Epidermal melanocyte (primary cell): ENCODE results near the gene PTPRD.
"Not testable (repeated sequence)": the region's sequence is repeated elsewhere in the genome, so short reads cannot be mapped to it uniquely, and the experiment has no call there.

Experiments
- DNase-seq: peaks from one replicate; pipeline ENCODE4 v3.0.0; 2011; ENCODE audit warnings: low spot score; ENCODE audit not compliant: insufficient read length

PTPRD gene

DNA sequence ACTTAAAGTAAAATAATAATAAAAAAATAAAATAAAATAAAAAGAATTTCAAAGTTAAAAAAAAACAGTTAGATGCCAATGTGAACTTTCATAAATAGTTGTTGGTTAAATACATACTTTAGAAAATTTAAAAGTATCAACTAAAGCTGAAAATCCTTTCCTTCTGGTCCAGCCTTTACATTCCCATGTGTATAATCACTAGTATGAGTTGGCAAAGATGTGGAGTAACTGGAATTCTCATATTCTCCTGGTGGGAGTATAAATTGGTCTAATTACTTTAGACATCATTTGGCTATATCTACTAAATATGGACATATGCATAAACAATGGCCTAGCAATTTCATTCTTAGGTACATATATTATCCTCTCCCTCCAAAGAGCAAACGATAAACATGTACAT, 619.9 kb downstream of the PTPRD start:
- DNase-seq: no peak

GRCh38 chr9:9973062-9973461, 639.7 kb downstream of the PTPRD start:
- no peak for DNase-seq

DNA sequence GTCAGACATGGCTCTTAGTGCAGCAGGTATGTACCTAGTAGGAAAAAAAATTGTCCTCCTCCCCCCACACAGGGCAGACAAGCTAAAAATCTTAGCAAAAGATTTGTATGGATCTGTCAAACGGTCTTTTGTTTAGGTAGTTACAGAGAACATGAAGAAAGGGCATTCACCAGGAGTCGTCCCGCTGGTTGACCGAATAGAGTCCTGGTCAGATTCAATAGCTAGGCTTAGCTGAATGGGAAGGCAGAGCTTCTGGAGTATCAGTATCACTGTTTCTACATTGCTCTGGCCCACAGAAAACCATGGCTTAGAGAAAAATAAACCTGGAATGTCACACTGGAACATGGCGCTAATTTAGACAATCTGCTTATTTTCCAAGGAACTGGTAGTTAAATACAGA, 642.3 kb downstream of the PTPRD start:
- DNase-seq: no peak

DNA sequence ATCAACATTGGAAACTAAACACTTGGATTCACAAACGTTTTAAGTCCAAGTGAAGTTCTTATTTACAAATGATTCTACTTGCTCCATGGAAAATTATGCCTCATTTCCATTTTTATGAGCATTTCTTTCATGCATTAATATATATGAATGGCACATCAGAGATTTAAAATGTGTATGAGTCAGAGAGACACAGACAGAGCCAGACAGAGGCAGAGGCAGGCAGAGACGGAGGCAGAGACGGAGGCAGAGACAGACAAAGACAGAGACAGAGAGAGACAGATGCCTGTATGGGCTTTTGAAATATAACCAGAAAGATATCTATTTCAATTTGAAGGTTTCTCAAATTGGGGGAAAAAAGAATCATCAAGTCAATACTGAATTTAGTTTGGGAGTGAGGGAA, 649.0 kb downstream of the PTPRD start:
- DNase-seq: no peak

DNA sequence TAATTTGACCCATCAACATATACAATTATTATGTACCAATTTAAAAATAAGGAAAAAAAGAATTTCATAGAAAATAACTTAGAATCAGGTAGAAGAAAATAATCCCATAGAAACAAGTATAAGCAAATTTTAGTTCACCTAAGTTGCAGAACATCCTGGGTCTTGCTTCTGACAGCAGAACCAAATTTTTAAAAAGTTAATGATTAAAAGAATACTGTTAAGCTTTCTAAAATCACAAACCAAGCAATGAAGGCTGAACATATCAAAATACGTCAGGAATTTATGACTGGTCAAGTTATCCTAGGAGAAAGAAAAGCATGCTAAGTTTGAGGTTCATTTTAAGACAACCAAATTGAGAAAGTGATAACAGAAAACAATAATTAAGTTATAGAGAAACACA, 650.9 kb downstream of the PTPRD start:
- no peak for DNase-seq

DNA sequence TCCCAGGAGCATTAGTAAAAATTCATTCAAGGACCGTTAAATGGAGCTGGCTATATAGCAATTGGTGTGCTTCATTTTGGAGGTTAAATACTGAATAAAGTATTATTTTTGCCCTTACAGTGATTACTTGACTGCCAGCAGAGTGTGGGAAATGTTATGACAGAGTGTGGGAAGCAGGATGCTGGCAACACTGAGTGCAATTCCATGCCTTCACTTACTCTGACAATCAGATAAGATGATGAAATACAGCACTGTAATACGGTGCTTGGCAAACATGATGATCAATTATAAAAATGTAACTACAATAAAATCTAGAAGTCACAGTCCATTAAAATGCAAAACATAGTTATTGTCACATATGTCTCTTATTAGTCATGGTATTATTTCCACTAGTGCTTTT, 651.3 kb downstream of the PTPRD start:
- DNase-seq: no peak

GRCh38 chr9:9951556-9952160, 661.1 kb downstream of the PTPRD start:
- no peak for DNase-seq

DNA sequence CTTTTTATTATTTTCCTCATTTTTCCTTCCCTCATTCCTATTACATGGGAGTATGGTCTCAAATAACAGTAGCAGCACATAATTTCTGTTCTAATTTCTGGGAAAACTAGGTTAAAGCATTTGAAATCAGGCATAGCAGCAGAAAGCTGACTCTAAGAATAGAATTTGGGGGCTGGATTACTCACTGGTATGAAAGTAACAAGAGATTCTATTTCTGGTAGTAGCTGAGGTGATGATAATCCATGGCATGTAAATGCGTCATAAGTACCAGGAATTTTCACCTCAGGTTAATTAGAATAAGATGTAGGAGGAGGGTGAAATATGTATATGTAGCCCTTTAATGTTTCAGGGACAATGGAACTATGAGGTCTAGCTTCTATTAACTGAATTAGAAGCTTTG, 662.0 kb downstream of the PTPRD start:
- DNase-seq: no peak

DNA sequence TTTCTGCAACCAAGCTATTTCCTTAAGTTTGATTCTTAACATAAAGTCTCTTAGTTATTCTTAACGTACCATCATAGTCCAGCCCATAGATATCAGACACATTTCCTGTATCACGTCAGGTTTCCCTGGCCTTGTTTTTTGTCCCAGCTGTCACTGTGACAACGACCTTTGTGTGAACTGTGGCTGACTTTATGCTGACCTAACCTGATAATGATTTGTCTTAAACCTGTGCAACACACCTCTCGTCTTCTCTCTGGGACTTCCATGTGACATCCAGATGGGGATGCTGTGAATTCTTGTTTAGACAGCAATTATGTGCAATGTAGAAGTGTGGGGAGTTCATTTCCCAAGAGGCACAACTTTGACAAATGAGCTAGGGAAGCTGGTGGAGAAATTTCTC, 662.8 kb downstream of the PTPRD start:
- DNase-seq: no peak

- DNase-seq: no peak
Measured at GRCh38 chr9:9949368-9949767, 663.4 kb downstream of the PTPRD start.

- DNase-seq: no peak
Measured at GRCh38 chr9:9945966-9946365, 666.8 kb downstream of the PTPRD start.

- peak; percentile 56 for DNase-seq
Measured at GRCh38 chr9:9942764-9943424, 669.9 kb downstream of the PTPRD start.

GRCh38 chr9:9938432-9938831, 674.4 kb downstream of the PTPRD start:
- no peak for DNase-seq

GRCh38 chr9:9931464-9931863, 681.3 kb downstream of the PTPRD start:
- not testable (repeated sequence) for DNase-seq

GRCh38 chr9:9924376-9924775, 688.4 kb downstream of the PTPRD start:
- no peak for DNase-seq

GRCh38 chr9:9921805-9922204, 691.0 kb downstream of the PTPRD start:
- DNase-seq: no peak

- DNase-seq: no peak
Measured at GRCh38 chr9:9920425-9921060, 692.3 kb downstream of the PTPRD start.

DNA sequence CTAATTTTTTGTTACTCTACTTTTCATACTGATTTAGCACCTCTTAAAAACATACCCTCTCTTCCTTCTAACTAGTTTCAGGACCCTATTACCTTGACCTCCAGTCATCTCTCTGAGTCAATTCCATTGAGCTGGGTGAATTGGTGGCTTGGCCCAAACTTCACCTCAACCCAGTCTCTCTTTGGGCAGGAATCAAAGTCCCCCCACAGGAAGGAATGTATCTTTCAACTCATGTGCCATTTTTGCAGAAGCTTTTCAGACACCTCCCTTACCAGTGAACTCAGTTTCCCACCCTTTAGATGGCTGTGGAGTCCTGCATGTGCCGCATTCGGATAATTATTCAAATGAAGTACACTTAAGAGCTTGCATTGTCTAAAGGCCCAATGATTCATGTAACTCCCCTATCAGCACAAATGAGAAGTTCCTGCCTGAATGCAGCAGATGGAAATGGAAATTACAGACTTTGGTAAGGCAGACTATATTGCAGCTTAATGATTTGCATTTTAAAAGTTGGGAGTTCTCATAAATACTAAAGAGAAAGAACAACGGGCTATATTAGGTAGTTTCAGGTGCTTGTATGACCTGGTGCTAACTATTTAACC, 693.5 kb downstream of the PTPRD start:
- no peak for DNase-seq

- no peak for DNase-seq
Measured at GRCh38 chr9:9917400-9917799, 695.4 kb downstream of the PTPRD start.

- no peak for DNase-seq
Measured at GRCh38 chr9:9914174-9914573, 698.6 kb downstream of the PTPRD start.

- DNase-seq: no peak
Measured at GRCh38 chr9:9913276-9913832, 699.4 kb downstream of the PTPRD start.

DNA sequence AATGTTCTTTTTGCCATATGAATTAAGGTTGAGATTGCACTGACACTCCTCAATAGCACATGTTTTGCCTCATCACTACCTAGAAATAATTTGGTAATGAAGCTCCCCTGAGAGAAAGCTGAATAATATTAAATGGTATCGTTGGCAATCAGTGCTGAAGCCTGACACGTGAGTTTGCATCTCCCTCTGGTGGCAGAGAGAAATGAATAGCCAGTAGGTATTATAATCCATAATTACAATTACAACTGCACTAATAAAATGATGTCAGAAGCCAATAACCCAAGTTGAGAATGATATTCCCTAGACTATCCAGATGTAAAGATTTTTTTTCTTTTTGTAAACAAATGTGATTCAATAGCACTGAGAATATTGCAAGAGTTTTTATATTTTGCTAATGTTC, 700.3 kb downstream of the PTPRD start:
- no peak for DNase-seq
